GM12874 (cell line): ENCODE data around the gene IRF6.

ENCODE experiments used
- TF ChIP-seq, protein P1 (sequence below): IDR thresholded peaks from 2 replicates; pipeline ENCODE4 v1.5.1; 2011; ENCODE audit warnings: low read depth, mild to moderate bottlenecking, control low read depth, low read length, moderate library complexity; ENCODE audit not compliant: insufficient read depth

Gene IRF6

DNA sequence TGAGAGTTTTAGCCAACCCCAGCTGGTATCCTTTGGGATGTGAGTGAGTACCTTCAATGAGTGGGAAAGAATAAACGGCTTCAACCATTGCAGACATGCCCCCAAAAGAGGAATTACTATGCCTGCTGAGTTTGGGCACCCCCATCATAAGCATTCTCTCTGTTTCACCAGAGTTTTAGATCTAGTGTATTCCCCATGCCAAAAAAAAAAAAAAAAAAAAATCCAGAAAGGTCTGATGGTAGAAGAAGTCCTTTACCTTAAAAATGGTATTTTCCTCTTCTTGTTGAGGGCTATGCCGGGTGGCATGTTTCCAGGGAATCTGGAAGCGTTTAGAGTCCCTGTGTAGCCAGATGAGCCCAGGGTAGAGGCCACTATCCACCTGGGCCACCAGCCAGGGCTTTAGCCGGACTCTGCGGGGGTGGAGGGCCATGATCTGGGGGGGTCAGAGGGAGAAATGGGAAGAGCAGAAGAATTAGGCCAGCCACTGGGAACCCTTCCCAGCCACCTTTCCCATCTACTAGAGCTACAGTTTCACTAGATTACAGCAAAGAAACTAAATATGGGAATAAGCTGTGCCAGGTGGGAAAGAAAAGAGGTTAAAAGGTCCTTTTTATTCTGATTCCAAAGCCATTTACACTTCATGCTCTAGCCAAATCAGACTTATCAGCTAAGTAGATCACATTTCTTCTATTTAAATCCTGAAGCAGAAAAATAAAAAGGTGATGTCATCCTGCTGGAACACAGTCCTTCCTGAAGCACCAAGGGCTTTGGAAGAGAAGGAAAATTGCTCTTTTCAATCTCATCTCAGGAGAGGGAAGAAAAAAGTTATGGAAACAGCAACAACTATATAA is 4.7 kb downstream of the IRF6 start:
- TF ChIP-seq, protein P1, sequence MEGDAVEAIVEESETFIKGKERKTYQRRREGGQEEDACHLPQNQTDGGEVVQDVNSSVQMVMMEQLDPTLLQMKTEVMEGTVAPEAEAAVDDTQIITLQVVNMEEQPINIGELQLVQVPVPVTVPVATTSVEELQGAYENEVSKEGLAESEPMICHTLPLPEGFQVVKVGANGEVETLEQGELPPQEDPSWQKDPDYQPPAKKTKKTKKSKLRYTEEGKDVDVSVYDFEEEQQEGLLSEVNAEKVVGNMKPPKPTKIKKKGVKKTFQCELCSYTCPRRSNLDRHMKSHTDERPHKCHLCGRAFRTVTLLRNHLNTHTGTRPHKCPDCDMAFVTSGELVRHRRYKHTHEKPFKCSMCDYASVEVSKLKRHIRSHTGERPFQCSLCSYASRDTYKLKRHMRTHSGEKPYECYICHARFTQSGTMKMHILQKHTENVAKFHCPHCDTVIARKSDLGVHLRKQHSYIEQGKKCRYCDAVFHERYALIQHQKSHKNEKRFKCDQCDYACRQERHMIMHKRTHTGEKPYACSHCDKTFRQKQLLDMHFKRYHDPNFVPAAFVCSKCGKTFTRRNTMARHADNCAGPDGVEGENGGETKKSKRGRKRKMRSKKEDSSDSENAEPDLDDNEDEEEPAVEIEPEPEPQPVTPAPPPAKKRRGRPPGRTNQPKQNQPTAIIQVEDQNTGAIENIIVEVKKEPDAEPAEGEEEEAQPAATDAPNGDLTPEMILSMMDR = no peak

DNA sequence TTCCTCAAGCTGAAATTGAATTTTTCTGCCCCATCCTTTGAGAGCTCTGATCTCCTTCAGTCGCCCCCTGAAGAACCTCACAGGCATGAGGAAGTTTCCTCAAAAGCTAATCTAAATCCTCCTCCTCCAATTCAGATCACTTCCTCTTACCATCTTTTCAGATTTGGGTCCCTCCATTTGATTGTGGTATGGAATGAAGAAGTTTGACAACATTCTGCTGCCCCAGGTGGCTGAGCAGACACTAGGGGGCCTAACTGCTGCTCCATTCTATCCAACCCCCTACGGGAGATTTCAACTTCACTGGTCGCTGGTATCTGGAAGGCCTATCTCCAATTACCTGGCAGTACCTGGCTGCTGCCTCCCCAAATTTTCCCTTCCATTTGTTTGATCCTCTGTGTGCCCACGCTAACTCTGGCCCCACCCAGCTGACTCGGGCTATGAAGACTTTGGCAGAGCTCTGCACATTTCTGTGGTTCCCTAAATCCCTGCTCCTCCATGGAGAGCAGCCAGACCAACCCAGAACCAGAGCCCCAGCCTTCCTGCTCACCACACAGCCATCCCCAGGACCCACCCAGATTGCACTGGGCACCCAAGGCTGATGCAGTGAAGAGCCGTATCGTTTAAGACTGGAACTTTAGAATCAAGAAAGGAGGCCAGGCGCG is 7.8 kb downstream of the IRF6 start:
- TF ChIP-seq, protein P1 = no peak

DNA sequence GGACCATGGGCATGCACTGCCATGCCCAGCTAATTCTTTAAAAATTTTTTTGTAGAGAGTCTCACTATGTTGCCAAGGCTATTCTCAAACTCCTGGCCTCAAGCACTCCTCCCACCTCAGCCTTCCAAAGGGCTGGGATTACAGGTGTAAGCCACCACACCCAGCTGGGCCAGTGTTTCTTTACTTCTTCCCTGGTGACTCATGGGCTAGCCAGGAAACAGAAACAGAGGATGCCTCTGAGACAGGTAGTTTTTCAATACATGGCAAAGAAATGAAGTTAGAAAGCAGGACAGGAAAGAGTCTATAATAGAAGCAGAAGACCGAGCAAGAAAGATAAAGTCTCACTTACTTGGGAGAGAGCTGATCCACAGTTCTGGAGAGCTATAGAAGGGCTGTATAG is 14.0 kb downstream of the IRF6 start:
- TF ChIP-seq, protein P1 = no peak

DNA sequence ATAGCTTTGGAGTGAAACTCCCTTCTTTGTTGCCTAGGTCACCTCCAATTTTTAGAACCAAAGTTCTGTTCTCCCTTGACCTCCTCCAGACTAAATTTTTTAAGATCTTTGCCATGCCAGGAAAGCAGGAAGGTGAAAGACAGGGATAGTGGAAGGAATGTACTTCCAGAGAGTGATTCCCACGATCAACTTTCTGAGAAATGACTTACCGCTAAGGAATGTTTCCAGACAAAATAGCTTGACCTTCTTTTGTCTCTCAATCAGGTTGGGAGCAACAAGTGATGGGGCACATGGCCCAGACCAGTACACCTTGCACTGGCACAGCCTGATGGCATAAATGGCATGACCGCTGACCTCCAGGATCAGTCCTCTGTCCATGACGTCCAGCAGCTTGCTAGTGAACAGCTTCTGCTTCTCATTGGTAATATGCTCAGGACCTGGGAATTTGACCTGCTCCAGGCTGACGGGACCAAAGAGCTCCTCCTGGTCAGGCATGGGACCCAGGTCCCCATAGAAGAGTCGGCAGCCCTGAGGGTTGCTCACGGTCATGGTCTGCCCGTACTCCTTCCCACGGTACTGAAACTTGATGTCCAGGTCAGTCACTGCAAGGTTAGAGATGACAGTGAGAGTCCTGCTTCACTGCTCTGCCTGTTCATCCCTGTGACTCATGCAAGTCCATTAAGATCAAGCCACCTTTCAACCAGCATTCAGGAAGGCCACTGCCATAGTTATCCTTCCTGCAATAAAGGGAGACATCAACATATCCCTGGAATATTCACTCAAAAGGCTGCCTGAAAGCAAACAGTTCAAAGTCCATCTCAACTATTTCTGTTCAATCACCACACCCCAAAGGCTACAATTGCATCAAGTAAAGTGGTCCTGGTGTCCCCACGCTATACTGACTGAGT is 15.4 kb downstream of the IRF6 start:
- TF ChIP-seq, protein P1 = no peak

DNA sequence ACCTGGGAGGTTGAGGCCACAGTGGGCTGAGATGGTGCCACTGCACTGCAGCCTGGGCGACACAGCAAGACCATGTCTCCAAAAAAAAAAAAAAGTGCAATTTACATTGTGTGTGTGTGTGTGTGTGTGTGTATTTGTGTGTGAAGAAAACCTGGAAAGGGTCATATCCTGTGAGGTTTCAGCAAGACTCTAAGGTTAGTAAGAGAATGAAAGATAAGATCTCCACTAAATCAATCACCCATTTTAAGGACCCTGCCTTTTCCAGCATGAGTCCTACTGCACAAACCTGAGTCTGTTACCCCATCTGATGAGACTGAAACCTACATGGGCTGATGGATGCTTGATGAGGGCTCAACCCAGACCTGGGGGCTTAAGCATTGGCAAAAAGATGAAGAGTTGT is 16.7 kb downstream of the IRF6 start:
- TF ChIP-seq, protein P1 = no peak

DNA sequence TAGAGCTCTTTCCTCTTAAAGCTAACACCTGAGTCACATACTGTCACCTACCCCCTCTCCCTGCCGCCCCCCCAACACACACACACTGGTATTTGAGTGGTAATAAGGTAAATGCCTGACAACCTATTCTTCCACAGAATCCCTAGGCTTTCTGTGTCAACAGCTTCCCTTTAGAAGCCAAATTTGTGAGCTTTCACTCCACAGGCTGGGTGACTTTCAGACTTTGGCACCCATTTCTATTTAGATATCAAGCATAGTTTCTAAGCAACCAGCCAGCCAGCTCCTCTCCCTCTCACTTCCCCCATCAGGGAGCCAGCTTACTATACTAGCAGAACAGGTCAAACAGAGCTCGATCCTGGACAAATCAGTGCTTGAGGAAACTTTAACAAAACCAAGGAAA is 18.4 kb downstream of the IRF6 start:
- TF ChIP-seq, protein P1 = no peak

DNA sequence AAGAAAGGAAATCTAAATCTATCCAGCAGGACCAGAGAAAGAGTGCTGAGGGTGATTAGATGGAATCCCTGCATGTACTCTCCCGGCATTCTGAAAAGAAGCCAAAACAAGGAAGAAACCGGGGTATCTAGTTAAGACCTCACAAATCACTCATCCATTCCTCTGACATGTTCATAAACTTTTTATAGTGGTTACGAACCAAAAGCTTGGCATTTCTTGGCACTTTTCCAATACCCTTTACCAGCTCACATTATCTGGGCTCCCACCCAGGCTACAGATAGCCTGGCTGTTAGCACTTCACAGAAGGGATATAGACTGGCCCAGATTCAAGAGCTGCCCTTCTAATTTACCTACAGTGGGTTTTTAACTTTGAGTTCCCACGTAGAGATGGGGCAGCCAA is 19.8 kb downstream of the IRF6 start:
- TF ChIP-seq, protein P1 = no peak
